HG03558 (cell line): ENCODE results near the gene FHIT.
"Not testable (repeated sequence)": the region's sequence is repeated elsewhere in the genome, so short reads cannot be mapped to it uniquely, and the experiment has no call there.

ENCODE experiments used
- ATAC-seq: cut with Tn5 transposase; IDR thresholded peaks from one replicate; pipeline ENCODE4 v1.9.1; 2021; ENCODE audit warnings: moderate number of reproducible peaks; ENCODE audit not compliant: unreplicated experiment; ENCODE audit errors: extremely low read depth

FHIT gene

GRCh38 chr3:61066800-61067199 lies 184.5 kb downstream of the FHIT start:
- ATAC-seq: no peak

GRCh38 chr3:61066222-61066621 lies 185.0 kb downstream of the FHIT start:
- not testable (repeated sequence) for ATAC-seq

GRCh38 chr3:61065451-61066011 lies 185.7 kb downstream of the FHIT start:
- no peak for ATAC-seq

GRCh38 chr3:61061092-61061723 lies 190.0 kb downstream of the FHIT start:
- ATAC-seq: no peak

- ATAC-seq: no peak
Measured at GRCh38 chr3:61060411-61060861, 190.8 kb downstream of the FHIT start.

- ATAC-seq: no peak
Measured at GRCh38 chr3:61058836-61059235, 192.4 kb downstream of the FHIT start.

GRCh38 chr3:61057464-61057863 lies 193.8 kb downstream of the FHIT start:
- ATAC-seq: no peak

GRCh38 chr3:61055447-61055846 lies 195.8 kb downstream of the FHIT start:
- no peak for ATAC-seq

- no peak for ATAC-seq
Measured at GRCh38 chr3:61053781-61054496, 197.3 kb downstream of the FHIT start.

GRCh38 chr3:61052851-61053250 lies 198.4 kb downstream of the FHIT start:
- no peak for ATAC-seq

- no peak for ATAC-seq
Measured at GRCh38 chr3:61051666-61052065, 199.6 kb downstream of the FHIT start.

- not testable (repeated sequence) for ATAC-seq
Measured at GRCh38 chr3:61045169-61045568, 206.1 kb downstream of the FHIT start.

GRCh38 chr3:61043156-61043555 lies 208.1 kb downstream of the FHIT start:
- ATAC-seq: no peak

GRCh38 chr3:61040618-61041017 lies 210.6 kb downstream of the FHIT start:
- ATAC-seq: no peak

- no peak for ATAC-seq
Measured at GRCh38 chr3:61035573-61035972, 215.7 kb downstream of the FHIT start.

GRCh38 chr3:61032991-61033390 lies 218.3 kb downstream of the FHIT start:
- no peak for ATAC-seq

- ATAC-seq: no peak
Measured at GRCh38 chr3:61031503-61031902, 219.7 kb downstream of the FHIT start.

- ATAC-seq: no peak
Measured at GRCh38 chr3:61030469-61031035, 220.7 kb downstream of the FHIT start.

- ATAC-seq: no peak
Measured at GRCh38 chr3:61029194-61029593, 222.1 kb downstream of the FHIT start.

- ATAC-seq: no peak
Measured at GRCh38 chr3:61018807-61019206, 232.4 kb downstream of the FHIT start.

GRCh38 chr3:61017028-61017427 lies 234.2 kb downstream of the FHIT start:
- ATAC-seq: not testable (repeated sequence)
